Keratinocyte (primary cell): Measurements from ENCODE around the gene RSBN1. TPM values are rescaled to one million over a fixed set of nuclear protein-coding genes. Genes with fewer than 3 reads are reported as not detected.

ENCODE experiments used
- DNase-seq: peaks from one replicate; pipeline ENCODE4 v3.0.0-alpha.2; 2011; ENCODE audit warnings: low read depth, missing footprints, low spot score
- FAIRE-seq: peaks from 2 replicates; lab custom pipeline; 2011; peaks lifted over from hg19 to GRCh38; lab: Jason Lieb, UNC
- H2AFZ ChIP-seq: 2 replicates; pipeline ENCODE4 v1.6.0; 2012; ENCODE audit warnings: low read length, control low read depth, inconsistent platforms; ENCODE audit not compliant: control insufficient read depth
- H3K27ac ChIP-seq: 2 replicates; pipeline ENCODE4 v1.5.1; 2011; ENCODE audit warnings: low read length; ENCODE audit not compliant: control insufficient read depth, insufficient read depth
- H3K27me3 ChIP-seq: 3 replicates; pipeline ENCODE4 v1.6.0; 2011; ENCODE audit warnings: low read length; ENCODE audit not compliant: control insufficient read depth, insufficient read depth; ENCODE audit errors: extremely low read depth
- H3K36me3 ChIP-seq, 2 experiments: 2 replicates in 1 of 2; 3 replicates in 1 of 2; pipeline ENCODE4 v1.5.1; 2011; ENCODE audit warnings: low read length in 2 of 2, mild to moderate bottlenecking in 1 of 2; ENCODE audit not compliant: control insufficient read depth in 2 of 2, insufficient read depth in 2 of 2; ENCODE audit errors: extremely low read depth in 1 of 2
- H3K4me1 ChIP-seq: 3 replicates; pipeline ENCODE4 v1.5.1; 2011; ENCODE audit warnings: low read length; ENCODE audit not compliant: control insufficient read depth, insufficient read depth; ENCODE audit errors: extremely low read depth
- H3K4me2 ChIP-seq: 3 replicates; pipeline ENCODE4 v1.6.0; 2011; ENCODE audit warnings: low read depth, low read length; ENCODE audit not compliant: control insufficient read depth, insufficient read depth; ENCODE audit errors: extremely low read depth
- H3K4me3 ChIP-seq, 3 experiments: fragments of 200-600 bp in 1 of 3; sonication (generic) in 1 of 3; 2 replicates in 2 of 3; 3 replicates in 1 of 3; pipeline ENCODE4 v1.5.1; 2011 to 2016; ENCODE audit warnings: low read length in 3 of 3, mild to moderate bottlenecking in 3 of 3, control low read depth in 2 of 3, inconsistent platforms in 1 of 3, low read depth in 1 of 3, mixed read lengths in 1 of 3, mixed run types in 1 of 3, moderate library complexity in 1 of 3; ENCODE audit not compliant: control insufficient read depth in 2 of 3, insufficient read depth in 2 of 3; ENCODE audit errors: extremely low read depth in 1 of 3
- H3K79me2 ChIP-seq: 2 replicates; pipeline ENCODE4 v1.6.0; 2012; ENCODE audit warnings: low read length; ENCODE audit not compliant: control insufficient read depth, insufficient read depth
- H3K9ac ChIP-seq: 3 replicates; pipeline ENCODE4 v1.6.0; 2011; ENCODE audit warnings: low read length; ENCODE audit not compliant: control insufficient read depth, insufficient read depth; ENCODE audit errors: extremely low read depth
- H3K9me1 ChIP-seq: 3 replicates; pipeline ENCODE4 v1.6.0; 2011; ENCODE audit warnings: low read length; ENCODE audit not compliant: control insufficient read depth, insufficient read depth; ENCODE audit errors: extremely low read depth
- H3K9me3 ChIP-seq: 2 replicates; pipeline ENCODE4 v1.5.1; 2012; ENCODE audit warnings: low read depth, low read length; ENCODE audit not compliant: control insufficient read depth
- H4K20me1 ChIP-seq: 3 replicates; pipeline ENCODE4 v1.6.0; 2011; ENCODE audit warnings: low read length; ENCODE audit not compliant: control insufficient read depth, insufficient read depth; ENCODE audit errors: extremely low read depth
- EZH2 ChIP-seq: IDR thresholded peaks from one replicate; pipeline ENCODE4 v1.6.1; 2012; ENCODE audit warnings: inconsistent platforms, mild to moderate bottlenecking, low read length, moderate library complexity
- dilution Hi-C: fragments of 300-500 bp; cut with MboI; formaldehyde crosslinking; loops from one replicate; pipeline ENCODE4 v1.7.0; 2020; ENCODE audit warnings: low sequenced_read_pairs; ENCODE audit not compliant: extremely low pct_ligation_motif_present
- polyA plus RNA-seq, 5 experiments: library from polyadenylated mRNA; depleted of rRNA in 3 of 5; stranded (reverse) in 3 of 5; stranded (forward) in 1 of 5; unstranded in 1 of 5; fragments of >200 nt; gene quantifications; 1 replicate in 1 of 5; 2 replicates in 3 of 5; 3 replicates in 1 of 5; pipeline versions ENCODE4 v1.2.1 to v1.2.3, GENCODE V29; 2011 to 2012; ENCODE audit warnings: missing spikeins in 2 of 5, low read depth in 1 of 5, low replicate concordance in 1 of 5
- TF ChIP-seq, protein P1 (sequence below), 3 experiments: IDR thresholded peaks in 1 of 3; conservative IDR thresholded peaks in 1 of 3; optimal IDR thresholded peaks in 1 of 3; 2 replicates in 2 of 3; 3 replicates in 1 of 3; pipeline versions ENCODE3 to v1.5.1; 2011; ENCODE audit warnings: low read length in 3 of 3, mild to moderate bottlenecking in 3 of 3, moderate library complexity in 2 of 3, control low read depth in 1 of 3, inconsistent platforms in 1 of 3; ENCODE audit not compliant: insufficient read depth in 2 of 3; ENCODE audit errors: extremely low read depth in 1 of 3

The RSBN1 gene
- polyA plus RNA-seq, 1 donor (not counting 4 experiments of a cell fraction or from before 2014, with no cell fraction given): 10.4 TPM

DNA sequence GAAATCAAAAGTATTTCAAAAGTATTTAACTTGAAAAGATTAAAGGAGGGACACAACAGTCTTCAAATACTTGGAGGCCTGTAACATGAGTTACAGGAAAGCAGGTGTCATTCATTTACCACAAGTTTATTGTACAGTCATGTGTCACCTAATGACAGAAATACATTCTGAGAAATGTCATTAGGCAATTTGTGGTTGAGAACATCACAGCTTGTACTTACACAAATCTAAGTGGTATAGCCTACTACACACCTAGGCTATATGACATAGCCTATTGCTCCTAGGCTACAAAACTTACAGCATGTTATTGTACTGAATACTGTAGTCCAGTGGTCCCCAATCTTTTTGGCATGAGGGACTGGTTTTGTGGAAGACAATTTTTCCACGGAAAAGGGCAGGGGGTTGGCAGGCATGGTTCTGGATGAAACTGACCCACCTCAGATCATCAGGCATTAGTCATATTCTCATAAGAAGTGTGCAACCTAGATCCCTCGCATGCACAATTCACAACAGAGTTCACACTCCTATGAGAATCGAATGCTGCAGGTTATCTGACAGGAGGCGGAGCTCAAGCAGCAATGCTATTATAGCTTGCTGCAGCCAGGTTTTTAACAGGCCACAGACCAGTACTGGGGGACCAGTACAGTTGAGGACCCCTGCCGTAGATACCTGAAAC, 28.0 kb downstream of the RSBN1 start:
- H3K9me3 ChIP-seq: no peaks in the 10 kb centered on the region
- no peak for TF ChIP-seq EZH2
- TF ChIP-seq, protein P1, sequence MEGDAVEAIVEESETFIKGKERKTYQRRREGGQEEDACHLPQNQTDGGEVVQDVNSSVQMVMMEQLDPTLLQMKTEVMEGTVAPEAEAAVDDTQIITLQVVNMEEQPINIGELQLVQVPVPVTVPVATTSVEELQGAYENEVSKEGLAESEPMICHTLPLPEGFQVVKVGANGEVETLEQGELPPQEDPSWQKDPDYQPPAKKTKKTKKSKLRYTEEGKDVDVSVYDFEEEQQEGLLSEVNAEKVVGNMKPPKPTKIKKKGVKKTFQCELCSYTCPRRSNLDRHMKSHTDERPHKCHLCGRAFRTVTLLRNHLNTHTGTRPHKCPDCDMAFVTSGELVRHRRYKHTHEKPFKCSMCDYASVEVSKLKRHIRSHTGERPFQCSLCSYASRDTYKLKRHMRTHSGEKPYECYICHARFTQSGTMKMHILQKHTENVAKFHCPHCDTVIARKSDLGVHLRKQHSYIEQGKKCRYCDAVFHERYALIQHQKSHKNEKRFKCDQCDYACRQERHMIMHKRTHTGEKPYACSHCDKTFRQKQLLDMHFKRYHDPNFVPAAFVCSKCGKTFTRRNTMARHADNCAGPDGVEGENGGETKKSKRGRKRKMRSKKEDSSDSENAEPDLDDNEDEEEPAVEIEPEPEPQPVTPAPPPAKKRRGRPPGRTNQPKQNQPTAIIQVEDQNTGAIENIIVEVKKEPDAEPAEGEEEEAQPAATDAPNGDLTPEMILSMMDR (optimal IDR thresholded peaks at IDR 0.05 in 1 of 3, IDR thresholded peaks at IDR 0.05 in 1 of 3, conservative IDR thresholded peaks at IDR 0.05 in 1 of 3; ENCODE audit: extremely low read depth in 1 of 3, insufficient read depth in 2 of 3, low read length in 3 of 3): no peak
- H2AFZ ChIP-seq: no peak overlapping the region
- H3K4me1 ChIP-seq: peaks cover 10% of the 10 kb centered on the region
- H3K4me3 ChIP-seq: no peak overlapping the region
- FAIRE-seq (no peak), DNase-seq (no peak)
- H3K36me3 ChIP-seq: peaks cover 2% of the 10 kb centered on the region in 2 experiments
- peak overlapping the region; percentile 44 for H3K4me2 ChIP-seq
- H3K27ac ChIP-seq: no peak overlapping the region
- no peaks in the 10 kb centered on the region for H3K27me3 ChIP-seq
- H4K20me1 ChIP-seq: peaks cover 3% of the 10 kb centered on the region
- peaks cover 5% of the 10 kb centered on the region for H3K9me1 ChIP-seq
- peaks cover 36% of the 10 kb centered on the region for H3K79me2 ChIP-seq
- dilution Hi-C loops: no loop called here
- no peak overlapping the region for H3K9ac ChIP-seq

DNA sequence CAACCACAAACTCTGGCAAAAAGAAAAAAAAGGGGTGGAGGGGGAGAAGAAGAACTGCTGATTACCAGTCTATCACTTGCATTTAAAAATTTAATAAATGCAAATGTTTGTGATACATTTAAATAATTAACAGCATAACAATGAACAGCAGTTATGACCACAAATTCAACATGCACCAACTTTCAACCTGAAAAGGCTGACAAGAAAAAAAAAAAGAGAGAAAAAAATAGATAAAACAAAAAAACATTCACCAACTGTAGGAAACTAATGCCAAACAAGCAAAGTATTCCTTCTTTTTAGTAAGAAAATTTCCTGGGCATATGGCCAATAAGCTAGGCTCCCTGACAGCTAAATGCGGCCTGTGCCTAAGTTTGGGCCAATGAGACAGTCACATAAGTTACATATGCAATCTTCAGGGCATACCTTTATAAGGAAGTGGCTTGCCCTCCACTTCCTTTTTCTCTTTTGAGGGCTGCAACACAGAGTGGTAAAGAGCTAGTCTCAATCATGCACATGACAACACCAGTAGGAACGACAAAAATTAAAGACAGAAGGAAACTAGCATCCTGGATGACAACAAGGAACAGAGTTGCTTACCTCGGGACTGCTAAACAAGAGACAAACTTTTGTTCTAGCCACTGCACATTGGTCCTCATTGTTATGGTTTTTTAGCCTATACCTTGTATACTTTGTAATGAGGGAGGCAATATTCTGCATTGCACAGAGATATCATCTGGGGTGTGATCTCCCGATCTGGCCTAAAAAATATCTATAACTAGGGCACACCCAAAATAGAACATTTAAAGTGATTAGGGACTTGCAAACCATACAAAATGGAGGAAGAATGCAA, 28.8 kb downstream of the RSBN1 start:
- H3K4me2 ChIP-seq: peak overlapping the region; percentile 44
- H3K4me3 ChIP-seq: peak overlapping the region in 1 of 3 experiments; percentile 24
- peak overlapping the region; percentile 46 for H2AFZ ChIP-seq
- H3K9me3 ChIP-seq: no peaks in the 10 kb centered on the region
- no peak overlapping the region for H3K27ac ChIP-seq
- H3K36me3 ChIP-seq: no peaks in the 10 kb centered on the region
- dilution Hi-C loops: no loop called here
- H3K9ac ChIP-seq: no peak overlapping the region
- peaks cover 10% of the 10 kb centered on the region for H3K4me1 ChIP-seq
- DNase-seq: no peak
- H4K20me1 ChIP-seq: peaks cover 3% of the 10 kb centered on the region
- peaks cover 31% of the 10 kb centered on the region for H3K79me2 ChIP-seq
- TF ChIP-seq, protein P1 (optimal IDR thresholded peaks at IDR 0.05 in 1 of 3, IDR thresholded peaks at IDR 0.05 in 1 of 3, conservative IDR thresholded peaks at IDR 0.05 in 1 of 3; ENCODE audit: extremely low read depth in 1 of 3, insufficient read depth in 2 of 3, low read length in 3 of 3): no peak
- TF ChIP-seq EZH2: no peak
- H3K9me1 ChIP-seq: peaks cover 5% of the 10 kb centered on the region
- H3K27me3 ChIP-seq: no peaks in the 10 kb centered on the region
- no peak for FAIRE-seq
